Measurements from ENCODE around the gene DYRK2. TPM values are rescaled to one million over a fixed set of nuclear protein-coding genes. Genes with fewer than 3 reads are reported as not detected.

The DYRK2 gene
- total and polyA plus RNA-seq, 2 experiments from 2014 or later = 7.1 to 34.1 TPM

DNA sequence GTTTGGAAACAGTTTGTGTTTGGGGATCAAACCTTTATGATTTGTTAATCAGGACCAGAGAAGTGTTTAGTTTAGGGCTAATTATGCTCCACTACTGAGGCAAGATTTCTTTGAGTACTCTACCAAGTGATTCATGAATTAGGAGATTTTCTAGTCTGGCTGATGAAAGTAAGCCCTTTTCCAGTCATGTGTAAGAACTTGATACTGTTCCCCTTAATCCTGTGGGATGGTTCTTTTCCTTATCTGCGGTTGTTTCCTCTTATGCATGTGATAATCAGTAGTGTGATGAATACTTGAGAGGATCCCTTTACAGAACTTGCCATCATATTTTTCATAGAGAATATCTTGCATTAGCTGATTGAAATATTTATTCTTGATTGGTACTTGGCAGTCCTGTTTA is 42.1 kb downstream of the DYRK2 start (continued):
- TF ChIP-seq CTCF (conservative IDR thresholded peaks at IDR 0.05; ENCODE audit: low read depth in 2 of 2) (no peak), EZH2phosphoT487 (IDR thresholded peaks at IDR 0.05; ENCODE audit: unreplicated experiment) (no peak), ZNF114 (CRISPR knock-in tag; IDR thresholded peaks at IDR 0.05) (no peak), NANOG (IDR thresholded peaks at IDR 0.05; ENCODE audit: borderline replicate concordance) (no peak), POLR2AphosphoS5 (IDR thresholded peaks at IDR 0.05; ENCODE audit: low read depth) (no peak), ETS1 (IDR thresholded peaks at IDR 0.05) (no peak), ZNF331 (CRISPR knock-in tag; IDR thresholded peaks at IDR 0.05; ENCODE audit: low read depth) (no peak), CREB1 (CRISPR knock-in tag; IDR thresholded peaks at IDR 0.05; ENCODE audit: low read depth) (no peak), EZH2 (IDR thresholded peaks at IDR 0.05; ENCODE audit: low read depth, unreplicated experiment) (no peak)
- TF ChIP-seq, protein P1, sequence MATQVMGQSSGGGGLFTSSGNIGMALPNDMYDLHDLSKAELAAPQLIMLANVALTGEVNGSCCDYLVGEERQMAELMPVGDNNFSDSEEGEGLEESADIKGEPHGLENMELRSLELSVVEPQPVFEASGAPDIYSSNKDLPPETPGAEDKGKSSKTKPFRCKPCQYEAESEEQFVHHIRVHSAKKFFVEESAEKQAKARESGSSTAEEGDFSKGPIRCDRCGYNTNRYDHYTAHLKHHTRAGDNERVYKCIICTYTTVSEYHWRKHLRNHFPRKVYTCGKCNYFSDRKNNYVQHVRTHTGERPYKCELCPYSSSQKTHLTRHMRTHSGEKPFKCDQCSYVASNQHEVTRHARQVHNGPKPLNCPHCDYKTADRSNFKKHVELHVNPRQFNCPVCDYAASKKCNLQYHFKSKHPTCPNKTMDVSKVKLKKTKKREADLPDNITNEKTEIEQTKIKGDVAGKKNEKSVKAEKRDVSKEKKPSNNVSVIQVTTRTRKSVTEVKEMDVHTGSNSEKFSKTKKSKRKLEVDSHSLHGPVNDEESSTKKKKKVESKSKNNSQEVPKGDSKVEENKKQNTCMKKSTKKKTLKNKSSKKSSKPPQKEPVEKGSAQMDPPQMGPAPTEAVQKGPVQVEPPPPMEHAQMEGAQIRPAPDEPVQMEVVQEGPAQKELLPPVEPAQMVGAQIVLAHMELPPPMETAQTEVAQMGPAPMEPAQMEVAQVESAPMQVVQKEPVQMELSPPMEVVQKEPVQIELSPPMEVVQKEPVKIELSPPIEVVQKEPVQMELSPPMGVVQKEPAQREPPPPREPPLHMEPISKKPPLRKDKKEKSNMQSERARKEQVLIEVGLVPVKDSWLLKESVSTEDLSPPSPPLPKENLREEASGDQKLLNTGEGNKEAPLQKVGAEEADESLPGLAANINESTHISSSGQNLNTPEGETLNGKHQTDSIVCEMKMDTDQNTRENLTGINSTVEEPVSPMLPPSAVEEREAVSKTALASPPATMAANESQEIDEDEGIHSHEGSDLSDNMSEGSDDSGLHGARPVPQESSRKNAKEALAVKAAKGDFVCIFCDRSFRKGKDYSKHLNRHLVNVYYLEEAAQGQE (IDR thresholded peaks at IDR 0.05; ENCODE audit: unreplicated experiment) = no peak

DNA sequence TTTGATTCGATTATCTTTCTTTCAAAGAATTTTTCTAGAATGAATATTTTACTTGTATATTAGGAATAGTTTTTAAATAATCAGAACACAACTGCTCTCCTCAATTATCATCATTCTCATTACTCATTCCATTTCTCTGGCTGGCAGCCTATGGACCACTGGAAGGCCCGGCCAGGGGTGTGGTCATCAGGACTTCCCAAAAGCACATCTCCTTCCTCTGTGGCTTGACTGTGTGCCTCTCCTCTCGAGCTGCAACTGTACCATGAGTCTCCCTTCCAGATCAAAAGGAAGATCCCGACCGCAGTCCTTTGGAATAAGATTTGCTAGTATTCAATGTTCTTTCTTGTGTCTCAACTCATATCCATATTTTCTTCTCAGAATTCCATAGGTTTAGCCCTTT is 42.7 kb downstream of the DYRK2 start:
- peaks cover 4% of the 10 kb centered on the region; the same call in 2 of the 3 replicates for H3K4me1 Mint-ChIP-seq
- H3K9me2 ChIP-seq (ENCODE audit: insufficient read depth) = no peaks in the 10 kb centered on the region
- H3F3A ChIP-seq (replicated peaks; ENCODE audit: low read depth) = no peaks in the 10 kb centered on the region
- no peak for ATAC-seq
- no peak overlapping the region for H3K4me3 Mint-ChIP-seq
- H3K27ac ChIP-seq (ENCODE audit: low read depth) = no peak overlapping the region
- no peak overlapping the region for H3K4me2 ChIP-seq
- peaks cover 3% of the 10 kb centered on the region; the same call in 1 of the 3 replicates for H3K9me3 Mint-ChIP-seq
- no peak overlapping the region for H3K27ac Mint-ChIP-seq
- no peak for DNase-seq (ENCODE audit: low spot score)
- H2AFZ ChIP-seq = no peak overlapping the region
- H3K27me3 ChIP-seq (ENCODE audit: insufficient read depth) = no peaks in the 10 kb centered on the region
- H3K27me3 Mint-ChIP-seq (ENCODE audit: insufficient read depth, low read depth, poor library complexity) = no peaks in the 10 kb centered on the region
- H3K79me2 ChIP-seq (replicated peaks; ENCODE audit: insufficient read depth) = no peaks in the 10 kb centered on the region
- no peaks in the 10 kb centered on the region for H3K36me3 Mint-ChIP-seq (ENCODE audit: low read depth)
- no peaks in the 10 kb centered on the region for H3K36me3 ChIP-seq (ENCODE audit: insufficient read depth)
- no peak overlapping the region for H3K4me3 ChIP-seq
- no peaks in the 10 kb centered on the region for H4K20me1 ChIP-seq (replicated peaks; ENCODE audit: insufficient read depth)
- H3K4me1 ChIP-seq (ENCODE audit: insufficient read depth) = no peaks in the 10 kb centered on the region; the same call in 1 of the 2 replicates
- TF ChIP-seq NANOG (IDR thresholded peaks at IDR 0.05; ENCODE audit: borderline replicate concordance) = no peak
- TF ChIP-seq, protein P2, sequence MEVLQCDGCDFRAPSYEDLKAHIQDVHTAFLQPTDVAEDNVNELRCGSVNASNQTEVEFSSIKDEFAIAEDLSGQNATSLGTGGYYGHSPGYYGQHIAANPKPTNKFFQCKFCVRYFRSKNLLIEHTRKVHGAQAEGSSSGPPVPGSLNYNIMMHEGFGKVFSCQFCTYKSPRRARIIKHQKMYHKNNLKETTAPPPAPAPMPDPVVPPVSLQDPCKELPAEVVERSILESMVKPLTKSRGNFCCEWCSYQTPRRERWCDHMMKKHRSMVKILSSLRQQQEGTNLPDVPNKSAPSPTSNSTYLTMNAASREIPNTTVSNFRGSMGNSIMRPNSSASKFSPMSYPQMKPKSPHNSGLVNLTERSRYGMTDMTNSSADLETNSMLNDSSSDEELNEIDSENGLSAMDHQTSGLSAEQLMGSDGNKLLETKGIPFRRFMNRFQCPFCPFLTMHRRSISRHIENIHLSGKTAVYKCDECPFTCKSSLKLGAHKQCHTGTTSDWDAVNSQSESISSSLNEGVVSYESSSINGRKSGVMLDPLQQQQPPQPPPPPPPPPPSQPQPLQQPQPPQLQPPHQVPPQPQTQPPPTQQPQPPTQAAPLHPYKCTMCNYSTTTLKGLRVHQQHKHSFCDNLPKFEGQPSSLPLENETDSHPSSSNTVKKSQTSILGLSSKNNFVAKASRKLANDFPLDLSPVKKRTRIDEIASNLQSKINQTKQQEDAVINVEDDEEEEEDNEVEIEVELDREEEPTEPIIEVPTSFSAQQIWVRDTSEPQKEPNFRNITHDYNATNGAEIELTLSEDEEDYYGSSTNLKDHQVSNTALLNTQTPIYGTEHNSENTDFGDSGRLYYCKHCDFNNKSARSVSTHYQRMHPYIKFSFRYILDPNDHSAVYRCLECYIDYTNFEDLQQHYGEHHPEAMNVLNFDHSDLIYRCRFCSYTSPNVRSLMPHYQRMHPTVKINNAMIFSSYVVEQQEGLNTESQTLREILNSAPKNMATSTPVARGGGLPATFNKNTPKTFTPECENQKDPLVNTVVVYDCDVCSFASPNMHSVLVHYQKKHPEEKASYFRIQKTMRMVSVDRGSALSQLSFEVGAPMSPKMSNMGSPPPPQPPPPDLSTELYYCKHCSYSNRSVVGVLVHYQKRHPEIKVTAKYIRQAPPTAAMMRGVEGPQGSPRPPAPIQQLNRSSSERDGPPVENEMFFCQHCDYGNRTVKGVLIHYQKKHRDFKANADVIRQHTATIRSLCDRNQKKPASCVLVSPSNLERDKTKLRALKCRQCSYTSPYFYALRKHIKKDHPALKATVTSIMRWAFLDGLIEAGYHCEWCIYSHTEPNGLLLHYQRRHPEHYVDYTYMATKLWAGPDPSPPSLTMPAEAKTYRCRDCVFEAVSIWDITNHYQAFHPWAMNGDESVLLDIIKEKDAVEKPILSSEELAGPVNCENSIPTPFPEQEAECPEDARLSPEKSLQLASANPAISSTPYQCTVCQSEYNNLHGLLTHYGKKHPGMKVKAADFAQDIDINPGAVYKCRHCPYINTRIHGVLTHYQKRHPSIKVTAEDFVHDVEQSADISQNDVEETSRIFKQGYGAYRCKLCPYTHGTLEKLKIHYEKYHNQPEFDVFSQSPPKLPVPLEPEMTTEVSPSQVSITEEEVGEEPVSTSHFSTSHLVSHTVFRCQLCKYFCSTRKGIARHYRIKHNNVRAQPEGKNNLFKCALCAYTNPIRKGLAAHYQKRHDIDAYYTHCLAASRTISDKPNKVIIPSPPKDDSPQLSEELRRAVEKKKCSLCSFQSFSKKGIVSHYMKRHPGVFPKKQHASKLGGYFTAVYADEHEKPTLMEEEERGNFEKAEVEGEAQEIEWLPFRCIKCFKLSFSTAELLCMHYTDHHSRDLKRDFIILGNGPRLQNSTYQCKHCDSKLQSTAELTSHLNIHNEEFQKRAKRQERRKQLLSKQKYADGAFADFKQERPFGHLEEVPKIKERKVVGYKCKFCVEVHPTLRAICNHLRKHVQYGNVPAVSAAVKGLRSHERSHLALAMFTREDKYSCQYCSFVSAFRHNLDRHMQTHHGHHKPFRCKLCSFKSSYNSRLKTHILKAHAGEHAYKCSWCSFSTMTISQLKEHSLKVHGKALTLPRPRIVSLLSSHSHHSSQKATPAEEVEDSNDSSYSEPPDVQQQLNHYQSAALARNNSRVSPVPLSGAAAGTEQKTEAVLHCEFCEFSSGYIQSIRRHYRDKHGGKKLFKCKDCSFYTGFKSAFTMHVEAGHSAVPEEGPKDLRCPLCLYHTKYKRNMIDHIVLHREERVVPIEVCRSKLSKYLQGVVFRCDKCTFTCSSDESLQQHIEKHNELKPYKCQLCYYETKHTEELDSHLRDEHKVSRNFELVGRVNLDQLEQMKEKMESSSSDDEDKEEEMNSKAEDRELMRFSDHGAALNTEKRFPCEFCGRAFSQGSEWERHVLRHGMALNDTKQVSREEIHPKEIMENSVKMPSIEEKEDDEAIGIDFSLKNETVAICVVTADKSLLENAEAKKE (CRISPR knock-in tag; IDR thresholded peaks at IDR 0.05) = no peak
- TF ChIP-seq ETS1 (IDR thresholded peaks at IDR 0.05) = no peak
- TF ChIP-seq JUNB (IDR thresholded peaks at IDR 0.05; ENCODE audit: unreplicated experiment) = no peak
- TF ChIP-seq ZNF114 (CRISPR knock-in tag; IDR thresholded peaks at IDR 0.05) = no peak

Measured in GM23338 (cell line).